HK-2 (cell line): ENCODE data around the gene TBX10.
"Not testable (repeated sequence)": the region's sequence is repeated elsewhere in the genome, so short reads cannot be mapped to it uniquely, and the experiment has no call there.

ENCODE experiments used
- DNase-seq: peaks from one replicate; pipeline ENCODE4 v3.0.0-alpha.2; 2018; ENCODE audit not compliant: unreplicated experiment

Gene TBX10

GRCh38 chr11:67645521-67646461, 6.2 kb upstream of the TBX10 start:
- DNase-seq = no peak

GRCh38 chr11:67644472-67645418, 5.2 kb upstream of the TBX10 start:
- DNase-seq = no peak

GRCh38 chr11:67644042-67644441, 4.5 kb upstream of the TBX10 start:
- DNase-seq = no peak

- DNase-seq = no peak
Observed at GRCh38 chr11:67642173-67643120, 2.9 kb upstream of the TBX10 start.

- no peak for DNase-seq
Observed at GRCh38 chr11:67641338-67642172, 2.0 kb upstream of the TBX10 start.

- no peak for DNase-seq
Observed at GRCh38 chr11:67640758-67641337, 1.3 kb upstream of the TBX10 start.

GRCh38 chr11:67640021-67640757, 626 bp upstream of the TBX10 start:
- peak; percentile 45 for DNase-seq

- no peak for DNase-seq
Observed at GRCh38 chr11:67638535-67639437, 777 bp downstream of the TBX10 start.

GRCh38 chr11:67637441-67637840, 2.1 kb downstream of the TBX10 start:
- DNase-seq = not testable (repeated sequence)

- DNase-seq = no peak
Observed at GRCh38 chr11:67636962-67637361, 2.6 kb downstream of the TBX10 start.

GRCh38 chr11:67635231-67635521, 4.4 kb downstream of the TBX10 start:
- DNase-seq = no peak

GRCh38 chr11:67634366-67635230, 5.0 kb downstream of the TBX10 start:
- no peak for DNase-seq

- DNase-seq = no peak
Observed at GRCh38 chr11:67633758-67634365, 5.7 kb downstream of the TBX10 start.

- DNase-seq = no peak
Observed at GRCh38 chr11:67632982-67633755, 6.4 kb downstream of the TBX10 start.

GRCh38 chr11:67632175-67632981, 7.2 kb downstream of the TBX10 start:
- no peak for DNase-seq

- DNase-seq = no peak
Observed at GRCh38 chr11:67631853-67632174, 7.7 kb downstream of the TBX10 start.
